ENCODE results near the gene MINK1.
"Not testable (repeated sequence)": the region's sequence is repeated elsewhere in the genome, so short reads cannot be mapped to it uniquely, and the experiment has no call there.

MINK1 gene

GRCh38 chr17:4901108-4901647 is 68.0 kb downstream of the MINK1 start:
- DNase-seq = no peak

GRCh38 chr17:4901648-4902344 is 68.7 kb downstream of the MINK1 start:
- DNase-seq = no peak

DNA sequence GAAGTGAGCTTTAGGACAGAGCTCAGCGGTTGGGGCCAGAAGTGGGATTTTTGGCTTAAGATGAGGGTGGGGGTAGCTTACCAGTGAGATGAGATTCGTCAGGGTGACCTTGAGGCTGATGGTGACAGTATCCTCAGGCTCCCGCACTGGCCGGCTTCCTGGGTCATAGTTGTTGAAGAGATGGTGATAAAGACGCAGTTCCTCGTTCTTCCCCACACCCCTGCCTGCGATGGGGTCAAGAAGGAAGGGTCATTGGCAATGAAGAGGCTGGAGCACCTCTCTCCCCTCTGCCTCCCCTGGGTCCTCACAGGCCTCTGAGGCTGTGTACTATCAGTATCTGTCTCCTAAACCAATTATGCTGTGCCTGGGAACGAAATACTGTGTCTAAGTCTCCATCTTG is 69.4 kb downstream of the MINK1 start:
- DNase-seq = no peak

- peak; percentile 75 for DNase-seq
These were observed 70.1 kb downstream of the MINK1 start, which contains the start of gene CHRNE for GRCh38 chr17:4903051-4903818. CHRNE (minus strand) TSS chr17:4903098; CDS start chr17:4903063, 35 bp downstream.

DNA sequence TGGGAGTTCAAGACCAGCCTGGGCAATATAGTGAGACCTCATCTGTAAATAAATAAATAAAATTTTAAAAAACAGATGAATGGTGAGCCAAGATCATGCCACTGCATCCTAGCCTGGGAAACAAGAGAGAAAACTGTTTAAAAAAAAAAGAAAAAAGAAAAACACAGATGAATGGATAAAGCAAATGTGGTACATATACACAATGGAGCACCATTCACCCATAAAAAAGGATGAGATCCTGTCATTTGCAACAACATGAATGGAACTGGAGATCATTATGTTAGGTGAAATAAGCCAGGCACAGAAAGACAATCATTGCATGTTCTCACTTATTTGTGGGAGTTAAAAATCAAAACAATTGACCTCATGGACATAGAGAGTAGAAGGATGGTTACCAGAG is 73.5 kb downstream of the MINK1 start:
- not testable (repeated sequence) for DNase-seq

- no peak for DNase-seq
These were observed 75.2 kb downstream of the MINK1 start for GRCh38 chr17:4908301-4908700.

DNA sequence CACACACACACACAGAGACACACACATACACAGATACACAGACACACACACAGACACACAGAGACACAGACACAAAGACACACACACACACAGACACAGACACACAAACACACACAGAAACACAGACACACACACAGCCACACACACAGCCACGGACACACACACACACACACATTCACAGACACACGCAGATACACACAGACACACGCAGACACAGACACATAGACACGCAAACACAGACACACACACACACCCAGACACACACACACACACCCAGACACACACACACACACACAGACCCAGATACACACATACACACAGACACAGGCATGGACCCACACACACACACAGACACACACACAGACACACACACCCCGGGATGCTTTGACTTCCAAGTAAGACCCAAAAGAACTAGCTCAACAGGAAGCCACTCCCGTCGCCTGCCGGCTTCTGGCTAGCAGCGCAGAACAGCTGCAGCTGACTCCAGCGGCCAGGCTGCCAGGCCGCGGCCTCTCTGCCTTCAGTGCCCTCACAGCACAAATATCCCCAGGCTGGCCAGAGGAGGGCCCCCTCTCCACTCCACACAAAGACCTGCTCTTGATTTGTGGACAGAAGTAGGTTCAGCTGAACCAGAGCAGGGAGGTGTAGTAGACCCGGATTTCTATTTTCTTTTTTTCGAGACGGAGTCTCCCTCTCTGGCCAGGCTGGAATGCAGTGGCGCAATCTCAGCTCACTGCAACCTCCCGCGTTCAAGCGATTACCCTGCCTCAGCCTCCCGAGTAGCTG is 75.8 kb downstream of the MINK1 start:
- peak; percentile 84 for DNase-seq

- no peak for DNase-seq
These were observed 80.9 kb downstream of the MINK1 start for GRCh38 chr17:4913994-4914393.

- DNase-seq = not testable (repeated sequence)
These were observed 81.4 kb downstream of the MINK1 start for GRCh38 chr17:4914551-4914950.

- DNase-seq = no peak
These were observed 86.4 kb downstream of the MINK1 start for GRCh38 chr17:4919511-4920047.

DNA sequence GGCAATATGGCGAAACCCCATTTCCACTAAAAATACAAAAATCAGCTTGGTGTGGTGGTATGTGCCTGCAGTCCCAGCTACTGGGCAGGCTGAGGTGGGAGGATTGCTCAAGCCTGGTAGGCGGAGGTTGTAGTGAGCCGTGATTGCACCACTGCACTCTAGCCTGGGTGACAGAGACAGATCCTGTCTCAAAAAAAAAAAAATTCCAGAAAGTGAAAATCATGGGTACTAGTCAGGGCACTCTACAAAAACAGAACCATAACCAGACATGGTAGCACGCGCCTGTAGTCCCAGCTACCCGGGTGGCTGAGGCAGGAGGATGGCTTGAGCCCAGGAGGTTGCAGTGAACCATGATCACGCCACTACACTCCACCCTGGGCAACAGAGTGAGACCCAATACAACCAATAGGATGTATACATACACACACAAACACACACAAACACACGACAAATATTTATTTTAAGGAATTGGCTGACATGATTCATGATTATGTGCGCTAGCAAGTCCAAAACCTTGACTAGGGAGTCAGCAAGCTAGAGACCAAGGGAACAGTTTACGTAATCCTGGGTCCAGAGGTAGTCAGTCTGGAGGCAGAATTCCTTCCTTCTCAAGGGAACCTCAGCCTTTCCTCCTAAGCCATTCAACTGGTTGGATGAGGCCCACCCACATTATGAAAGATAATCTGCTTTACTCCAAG is 87.4 kb downstream of the MINK1 start:
- no peak for DNase-seq

GRCh38 chr17:4921320-4921719 is 88.2 kb downstream of the MINK1 start:
- no peak for DNase-seq

- not testable (repeated sequence) for DNase-seq
These were observed 93.6 kb downstream of the MINK1 start for GRCh38 chr17:4926577-4927335.

DNA sequence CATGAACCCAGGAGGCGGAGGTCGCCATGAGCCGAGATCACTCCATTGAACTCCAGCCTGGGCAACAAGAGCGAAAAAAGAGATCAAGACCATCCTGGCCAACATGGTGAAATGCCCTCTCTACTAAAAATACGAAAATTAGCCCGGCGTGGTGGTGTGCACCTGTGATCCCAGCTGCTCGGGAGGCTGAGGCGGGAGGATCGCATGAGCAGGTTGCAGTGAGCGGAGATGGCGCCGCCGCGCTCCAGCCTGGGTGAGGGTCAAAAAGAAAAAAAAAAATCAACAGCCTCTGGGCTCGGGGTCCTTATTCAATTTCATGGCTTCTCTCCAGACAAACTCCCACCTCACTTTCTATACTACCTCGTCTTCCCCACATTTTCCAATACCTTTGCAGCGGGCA is 95.7 kb downstream of the MINK1 start:
- no peak for DNase-seq

DNA sequence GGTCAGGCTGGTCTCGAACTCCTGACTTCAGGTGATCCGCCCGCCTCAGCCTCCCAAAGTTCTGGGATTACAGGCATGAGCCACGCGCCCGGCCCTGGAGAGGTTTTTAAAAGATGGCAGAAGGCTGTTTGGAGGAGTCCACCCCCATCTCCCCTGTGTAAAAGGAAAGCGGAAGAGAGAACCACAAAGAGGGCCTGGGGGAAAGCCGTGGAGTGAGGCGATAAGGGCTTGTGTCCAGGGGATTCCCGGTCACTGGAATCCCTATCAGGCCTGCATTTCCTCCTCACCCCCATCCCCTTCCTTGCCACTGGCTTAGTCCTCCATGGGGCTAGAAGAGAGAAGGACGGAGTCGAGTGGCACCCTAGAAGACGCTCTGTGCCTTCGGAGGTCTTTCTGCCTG is 98.8 kb downstream of the MINK1 start, which contains the start of gene GP1BA:
Gene GP1BA (plus strand): TSS at position 315 of the 400 bp plus-strand sequence. CDS start 328 bp downstream, outside the sequence.
- no peak for DNase-seq

DNA sequence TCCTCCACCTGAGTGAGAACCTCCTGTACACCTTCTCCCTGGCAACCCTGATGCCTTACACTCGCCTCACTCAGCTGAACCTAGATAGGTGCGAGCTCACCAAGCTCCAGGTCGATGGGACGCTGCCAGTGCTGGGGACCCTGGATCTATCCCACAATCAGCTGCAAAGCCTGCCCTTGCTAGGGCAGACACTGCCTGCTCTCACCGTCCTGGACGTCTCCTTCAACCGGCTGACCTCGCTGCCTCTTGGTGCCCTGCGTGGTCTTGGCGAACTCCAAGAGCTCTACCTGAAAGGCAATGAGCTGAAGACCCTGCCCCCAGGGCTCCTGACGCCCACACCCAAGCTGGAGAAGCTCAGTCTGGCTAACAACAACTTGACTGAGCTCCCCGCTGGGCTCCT is 99.6 kb downstream of the MINK1 start:
- DNase-seq = no peak

- DNase-seq = no peak
These were observed 100.5 kb downstream of the MINK1 start for GRCh38 chr17:4933646-4934045.

DNA sequence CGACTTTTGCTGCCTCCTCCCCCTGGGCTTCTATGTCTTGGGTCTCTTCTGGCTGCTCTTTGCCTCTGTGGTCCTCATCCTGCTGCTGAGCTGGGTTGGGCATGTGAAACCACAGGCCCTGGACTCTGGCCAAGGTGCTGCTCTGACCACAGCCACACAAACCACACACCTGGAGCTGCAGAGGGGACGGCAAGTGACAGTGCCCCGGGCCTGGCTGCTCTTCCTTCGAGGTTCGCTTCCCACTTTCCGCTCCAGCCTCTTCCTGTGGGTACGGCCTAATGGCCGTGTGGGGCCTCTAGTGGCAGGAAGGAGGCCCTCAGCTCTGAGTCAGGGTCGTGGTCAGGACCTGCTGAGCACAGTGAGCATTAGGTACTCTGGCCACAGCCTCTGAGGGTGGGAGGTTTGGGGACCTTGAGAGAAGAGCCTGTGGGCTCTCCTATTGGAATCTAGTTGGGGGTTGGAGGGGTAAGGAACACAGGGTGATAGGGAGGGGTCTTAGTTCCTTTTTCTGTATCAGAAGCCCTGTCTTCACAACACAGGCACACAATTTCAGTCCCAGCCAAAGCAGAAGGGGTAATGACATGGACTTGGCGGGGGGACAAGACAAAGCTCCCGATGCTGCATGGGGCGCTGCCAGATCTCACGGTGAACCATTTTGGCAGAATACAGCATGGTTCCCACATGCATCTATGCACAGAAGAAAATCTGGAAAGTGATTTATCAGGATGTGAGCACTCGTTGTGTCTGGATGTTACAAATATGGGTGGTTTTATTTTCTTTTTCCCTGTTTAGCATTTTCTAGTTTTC is 101.2 kb downstream of the MINK1 start:
- DNase-seq = peak; percentile 13

DNA sequence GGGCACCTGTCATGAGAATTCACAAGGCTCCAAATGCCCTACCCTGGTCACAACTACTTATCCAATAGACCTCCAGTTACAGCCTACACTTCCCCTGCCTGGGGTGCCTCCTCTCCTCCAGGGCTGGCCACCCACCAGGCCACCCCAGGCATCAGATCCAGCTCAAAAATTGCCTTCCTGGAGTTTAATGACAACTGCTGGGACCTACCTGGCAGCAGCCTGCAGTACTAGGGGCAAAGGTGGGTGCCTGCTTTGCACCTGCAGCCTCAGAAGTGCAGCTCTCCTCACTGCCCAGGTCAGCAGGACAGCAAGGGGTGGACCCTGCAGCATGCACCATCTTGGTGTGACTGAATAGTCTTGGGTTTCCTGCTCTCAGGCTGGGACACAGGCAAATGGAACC is 102.5 kb downstream of the MINK1 start:
- no peak for DNase-seq

DNA sequence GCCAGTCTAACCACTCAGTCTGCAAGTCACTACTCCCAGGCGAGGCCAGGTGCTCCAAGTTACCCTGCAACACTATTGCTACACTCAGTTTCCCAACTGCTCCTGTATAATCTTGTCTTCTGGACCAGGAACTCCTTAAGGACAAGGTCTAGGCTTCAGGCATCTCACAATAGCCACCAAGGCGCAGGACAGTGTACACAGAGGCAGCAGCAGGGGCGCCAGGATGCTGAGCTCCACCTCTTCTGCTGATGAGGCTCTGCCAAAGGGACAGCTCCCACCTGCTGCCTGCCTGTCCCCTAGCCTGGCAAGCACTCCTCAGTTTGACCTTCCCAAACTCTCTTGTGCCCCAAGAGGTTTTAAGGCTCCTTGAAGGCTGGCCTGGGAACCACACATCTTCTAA is 103.3 kb downstream of the MINK1 start:
- DNase-seq = no peak

- no peak for DNase-seq
These were observed 104.4 kb downstream of the MINK1 start for GRCh38 chr17:4937553-4937952.

All from CD4-positive, alpha-beta T cell treated with Interleukin-4 for 4 hours (primary cell).